Measurements from ENCODE around the gene HPCAL1. TPM values are rescaled to one million over a fixed set of nuclear protein-coding genes. Genes with fewer than 3 reads are reported as not detected.

HPCAL1 gene
- total and polyA plus RNA-seq, 3 donors from 2014 or later = 99.5 to 263 (median 215) TPM

GRCh38 chr2:10405448-10405847 lies 102.7 kb downstream of the HPCAL1 start:
- no peaks in the 10 kb centered on the region for H3K36me3 ChIP-seq (ENCODE audit: low read depth, missing control alignments)
- 72 to 88% methylated on average over 11 to 13 of the region's 13 CpGs for WGBS, 2 donors
- peaks cover 31% of the 10 kb centered on the region for H3K4me1 ChIP-seq
- no peak overlapping the region for H3K4me3 ChIP-seq
- no peaks in the 10 kb centered on the region for H3K9me3 ChIP-seq
- DNase-seq = peak; percentile 57
- no peaks in the 10 kb centered on the region for H3K27me3 ChIP-seq
- no peak overlapping the region for H3K27ac ChIP-seq
- intact Hi-C loops (cut with DNase I; ENCODE audit: low total_unique reads) = loop anchor here (10.0 kb wide), 1 partner anchor 281 kb away; the partner anchor contains the start of gene RRM2
- TF ChIP-seq POLR2A (IDR thresholded peaks at IDR 0.05) (no peak), CTCF (IDR thresholded peaks at IDR 0.05) (no peak)

GRCh38 chr2:10406016-10406415 lies 103.3 kb downstream of the HPCAL1 start:
- WGBS, 2 donors = 58 to 86% methylated on average over 8 to 10 of the region's 10 CpGs

GRCh38 chr2:10406491-10407188 lies 103.9 kb downstream of the HPCAL1 start:
- H3K9me3 ChIP-seq = no peaks in the 10 kb centered on the region
- no peak overlapping the region for H3K4me3 ChIP-seq
- DNase-seq = no peak
- H3K27me3 ChIP-seq = no peaks in the 10 kb centered on the region
- no peak overlapping the region for H3K27ac ChIP-seq
- intact Hi-C loops (cut with DNase I; ENCODE audit: low total_unique reads) = loop anchor here (10.0 kb wide), 1 partner anchor 282 kb away; the partner anchor contains the start of gene RRM2
- H3K36me3 ChIP-seq (ENCODE audit: low read depth, missing control alignments) = no peaks in the 10 kb centered on the region
- 88 to 93% methylated on average over 17 to 18 of the region's 18 CpGs for WGBS, 2 donors
- TF ChIP-seq CTCF (IDR thresholded peaks at IDR 0.05) = no peak
- TF ChIP-seq POLR2A (IDR thresholded peaks at IDR 0.05) = no peak
- peaks cover 43% of the 10 kb centered on the region for H3K4me1 ChIP-seq

More at GRCh38 chr2:10406016-10406415, 103.3 kb downstream of the HPCAL1 start:
- intact Hi-C loops (cut with DNase I; ENCODE audit: low total_unique reads) = loop anchor here (10.0 kb wide), 1 partner anchor 281 kb away; the partner anchor contains the start of gene RRM2
- no peaks in the 10 kb centered on the region for H3K9me3 ChIP-seq
- peaks cover 36% of the 10 kb centered on the region for H3K4me1 ChIP-seq
- no peak overlapping the region for H3K4me3 ChIP-seq
- H3K27ac ChIP-seq = no peak overlapping the region
- no peaks in the 10 kb centered on the region for H3K27me3 ChIP-seq
- no peaks in the 10 kb centered on the region for H3K36me3 ChIP-seq (ENCODE audit: low read depth, missing control alignments)
- TF ChIP-seq CTCF (IDR thresholded peaks at IDR 0.05) (no peak), POLR2A (IDR thresholded peaks at IDR 0.05) (no peak)
- no peak for DNase-seq

GRCh38 chr2:10407432-10407831 lies 104.7 kb downstream of the HPCAL1 start:
- Histone ChIP-seq H3K4me1 (peaks cover 51% of the 10 kb centered on the region), H3K27ac (no peak overlapping the region), H3K9me3 (no peaks in the 10 kb centered on the region), H3K4me3 (no peak overlapping the region), H3K36me3 (ENCODE audit: low read depth, missing control alignments) (no peaks in the 10 kb centered on the region), H3K27me3 (no peaks in the 10 kb centered on the region)
- DNase-seq = no peak
- intact Hi-C loops (cut with DNase I; ENCODE audit: low total_unique reads) = loop anchor here (10.0 kb wide), 1 partner anchor 283 kb away; the partner anchor contains the start of gene RRM2
- TF ChIP-seq POLR2A (IDR thresholded peaks at IDR 0.05) (no peak), CTCF (IDR thresholded peaks at IDR 0.05) (no peak)
- 86 to 87% methylated on average over 4 of the region's 4 CpGs for WGBS, 2 donors

Measured in testis (tissue), 3 donors.